ENCODE data around the gene ZNF345.

ZNF345 gene

DNA sequence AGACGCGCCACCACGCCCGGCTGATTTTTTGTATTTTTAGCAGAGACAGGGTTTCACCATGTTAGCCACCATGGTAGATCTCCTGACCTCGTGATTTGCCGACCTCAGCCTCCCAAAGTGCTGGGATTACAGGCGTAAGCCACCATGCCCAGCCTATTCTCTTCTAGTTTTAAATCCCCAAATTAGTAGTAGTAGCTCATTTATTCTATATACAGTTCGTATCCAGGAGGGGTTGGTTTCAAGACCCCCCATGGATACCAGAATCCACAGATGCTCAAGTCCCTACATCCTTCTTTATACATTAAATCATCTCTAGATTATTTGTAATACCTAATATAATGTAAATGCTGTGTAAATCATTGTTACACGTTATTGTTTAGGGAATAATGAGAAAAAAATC, 67.4 kb downstream of the ZNF345 start:
- DNase-seq (ENCODE audit: low spot score): no peak
